ENCODE results near the gene CDK5R1.
"Not testable (repeated sequence)": the region's sequence is repeated elsewhere in the genome, so short reads cannot be mapped to it uniquely, and the experiment has no call there.

CDK5R1 gene

GRCh38 chr17:32519228-32520103 is 32.7 kb downstream of the CDK5R1 start:
- peak; percentile 71 for DNase-seq

DNA sequence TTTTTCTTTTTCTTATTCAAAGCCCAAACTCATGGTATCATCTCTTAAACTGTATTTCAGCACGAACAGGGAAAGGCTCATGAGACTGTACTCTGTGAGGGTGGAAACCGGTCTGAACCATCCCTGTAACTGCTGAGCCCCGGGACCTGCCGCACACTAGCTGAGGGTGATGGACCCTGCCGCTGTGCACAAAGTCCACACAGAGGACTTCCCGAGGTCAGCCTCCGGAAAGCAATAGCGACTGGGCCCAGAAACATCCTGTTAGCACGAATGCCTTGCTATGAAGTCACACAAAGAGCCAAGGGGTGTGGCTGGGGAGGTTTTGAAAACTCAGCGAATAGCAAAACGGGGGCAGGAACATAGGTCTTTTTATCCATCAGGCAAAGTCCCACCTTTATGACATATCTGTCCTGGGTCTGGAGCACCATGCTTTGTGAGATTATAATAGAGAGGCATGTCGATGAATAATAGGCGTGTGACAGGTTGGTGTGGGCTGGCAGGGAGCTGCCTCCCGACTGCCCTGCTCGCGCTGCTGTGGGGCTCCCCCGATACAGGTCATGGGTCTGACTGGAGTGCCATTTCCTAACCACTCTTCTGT is 33.4 kb downstream of the CDK5R1 start:
- DNase-seq = peak; percentile 70

GRCh38 chr17:32520737-32521404 is 34.1 kb downstream of the CDK5R1 start:
- DNase-seq = no peak

- peak; percentile 77 for DNase-seq
Observed at GRCh38 chr17:32523017-32523680, 36.4 kb downstream of the CDK5R1 start.

DNA sequence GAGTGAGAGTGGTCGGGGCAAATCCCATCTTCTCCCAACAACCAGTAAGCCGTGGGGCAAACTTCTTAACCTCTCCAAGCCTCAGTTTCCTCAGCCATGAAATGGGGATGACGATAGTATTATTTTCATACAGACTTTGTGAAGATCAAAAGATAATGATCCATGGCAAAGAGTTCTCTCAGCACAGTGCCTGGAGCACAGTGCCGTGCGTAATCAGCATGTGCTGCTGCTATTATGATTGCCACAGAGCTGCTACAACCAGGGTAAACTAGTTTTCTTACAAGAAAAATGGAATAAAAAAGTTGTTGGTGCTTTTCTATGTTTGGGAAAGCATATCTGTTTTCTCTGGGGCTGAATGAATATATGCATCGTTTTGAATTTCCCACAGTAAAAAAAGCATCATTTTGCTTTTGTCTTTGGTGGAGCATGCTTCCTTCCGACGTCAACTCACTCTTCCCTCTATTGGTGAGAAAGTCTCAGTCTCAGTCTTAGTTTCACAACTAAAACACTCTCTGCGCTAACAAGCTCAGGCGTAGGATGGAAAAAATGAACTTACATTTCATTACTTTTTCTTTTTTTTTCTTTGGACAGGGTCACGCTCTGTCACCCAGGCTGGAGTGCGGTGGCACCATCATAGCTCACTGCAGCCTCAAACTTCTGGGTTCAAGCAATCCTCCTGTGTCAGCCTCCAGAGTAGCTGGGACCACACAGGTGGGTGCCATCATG is 37.2 kb downstream of the CDK5R1 start:
- no peak for DNase-seq

- not testable (repeated sequence) for DNase-seq
Observed at GRCh38 chr17:32524553-32524880, 37.7 kb downstream of the CDK5R1 start.

- no peak for DNase-seq
Observed at GRCh38 chr17:32525122-32525521, 38.3 kb downstream of the CDK5R1 start.

- DNase-seq = no peak
Observed at GRCh38 chr17:32527146-32527545, 40.4 kb downstream of the CDK5R1 start.

GRCh38 chr17:32528825-32529224 is 42.0 kb downstream of the CDK5R1 start:
- DNase-seq = no peak

- DNase-seq = no peak
Observed at GRCh38 chr17:32529604-32530003, 42.8 kb downstream of the CDK5R1 start.

GRCh38 chr17:32533296-32533695 is 46.5 kb downstream of the CDK5R1 start:
- DNase-seq = no peak

GRCh38 chr17:32536736-32537643 is 50.2 kb downstream of the CDK5R1 start:
- no peak for DNase-seq
